Left lung (tissue), 10 donors: ENCODE measurements around the gene MYO18B. TPM values are rescaled to one million over a fixed set of nuclear protein-coding genes. Genes with fewer than 3 reads are reported as not detected.

Experiments
- ATAC-seq: fragments of 200-7000 bp; cut with Tn5 transposase; one replicate; pipeline ENCODE4 v1.9.1; 2020; ENCODE audit warnings: moderate library complexity
- DNase-seq, 4 donors: peaks; one replicate each; pipeline ENCODE4 v3.0.0-alpha.2; 2013 to 2020
- H3K27ac ChIP-seq, 2 donors: fragments of 200-600 bp; sonication (generic) in 1 of 2; one replicate each; pipeline versions ENCODE4 v1.5.0 to v1.8.0; 2020 to 2021
- H3K27me3 ChIP-seq, 2 donors: fragments of 200-600 bp; sonication (generic) in 1 of 2; one replicate each; pipeline versions ENCODE4 v1.5.0 to v1.8.0; 2020 to 2021
- H3K36me3 ChIP-seq, 2 donors: fragments of 200-600 bp; sonication (generic) in 1 of 2; one replicate each; pipeline versions ENCODE4 v1.5.0 to v1.8.0; 2020 to 2021
- H3K4me1 ChIP-seq, 2 donors: fragments of 200-600 bp; one replicate each; pipeline ENCODE4 v1.8.0; 2021
- H3K4me3 ChIP-seq, 2 donors: fragments of 200-600 bp; sonication (generic) in 1 of 2; one replicate each; pipeline versions ENCODE4 v1.5.0 to v1.8.0; 2020 to 2021; ENCODE audit warnings: mild to moderate bottlenecking in 1 of 2
- H3K9me3 ChIP-seq, 2 donors: fragments of 200-600 bp; sonication (generic) in 1 of 2; one replicate each; pipeline versions ENCODE4 v1.5.0 to v1.8.0; 2020 to 2021
- CTCF ChIP-seq, 2 donors: fragments of 200-600 bp; sonication (generic) in 1 of 2; IDR thresholded peaks; one replicate each; pipeline versions ENCODE4 v1.5.0 to v1.8.0; 2021; ENCODE audit warnings: antibody characterized with exemption in 2 of 2
- intact Hi-C, 2 donors: fragments of 100-400 bp; cut with DNase I; formaldehyde crosslinking; loops; one replicate each; pipeline versions ENCODE4 v1.11.2 to v1.14.2; 2022
- polyA plus RNA-seq, 6 donors: library from polyadenylated mRNA; unstranded; fragments of 120-200 nt; gene quantifications; one replicate each; pipeline ENCODE4 v1.2.1, GENCODE V29; 2013; ENCODE audit not compliant: insufficient read length in 6 of 6
- total RNA-seq, 2 donors: library from RNA; stranded (reverse); fragmentation: NEBNext Ultra II Directional; extraction: Animal tissue kit (Norgen Biotek cat#: 25700); gene quantifications; one replicate each; pipeline ENCODE4 v1.2.1, GENCODE V29; 2021
- donor health status: DM: no; HTN: yes; CAD: no.
- donor health status: DM: no; HTN: no; CAD: no.

MYO18B gene
- total and polyA plus RNA-seq, 8 donors, result 0.06 to 0.37 (median 0.15) TPM

- Histone ChIP-seq H3K27me3 (peaks cover 0 to 73% of the 10 kb centered on the region in 2 donors), H3K4me3 (no peak overlapping the region), H3K27ac (no peak overlapping the region), H3K36me3 (no peaks in the 10 kb centered on the region), H3K4me1 (no peaks in the 10 kb centered on the region), H3K9me3 (no peaks in the 10 kb centered on the region)
- DNase-seq (no peak), ATAC-seq (no peak)
- no peak for TF ChIP-seq CTCF (IDR thresholded peaks at IDR 0.05)
- intact Hi-C loops, result no loop called here
Observed at GRCh38 chr22:25929321-25929878, 187.4 kb downstream of the MYO18B start.

GRCh38 chr22:25930083-25930482 is 188.1 kb downstream of the MYO18B start:
- Histone ChIP-seq H3K36me3 (no peaks in the 10 kb centered on the region), H3K4me3 (no peak overlapping the region), H3K4me1 (no peaks in the 10 kb centered on the region), H3K27me3 (peaks cover 0 to 73% of the 10 kb centered on the region in 2 donors), H3K9me3 (no peaks in the 10 kb centered on the region), H3K27ac (no peak overlapping the region)
- TF ChIP-seq CTCF (IDR thresholded peaks at IDR 0.05), result no peak
- no peak for ATAC-seq
- intact Hi-C loops, result no loop called here
- no peak for DNase-seq

- H3K27ac ChIP-seq, result no peak overlapping the region
- H3K36me3 ChIP-seq, result no peaks in the 10 kb centered on the region
- ATAC-seq (no peak), DNase-seq (no peak)
- no peaks in the 10 kb centered on the region for H3K4me1 ChIP-seq
- H3K9me3 ChIP-seq, result no peaks in the 10 kb centered on the region
- peaks cover 0 to 74% of the 10 kb centered on the region in 2 donors for H3K27me3 ChIP-seq
- intact Hi-C loops, result no loop called here
- H3K4me3 ChIP-seq, result no peak overlapping the region
- no peak for TF ChIP-seq CTCF (IDR thresholded peaks at IDR 0.05)
Observed at GRCh38 chr22:25930788-25931310, 188.9 kb downstream of the MYO18B start.

GRCh38 chr22:25933158-25933788 is 191.3 kb downstream of the MYO18B start:
- no peak for TF ChIP-seq CTCF (IDR thresholded peaks at IDR 0.05)
- no peaks in the 10 kb centered on the region for H3K9me3 ChIP-seq
- DNase-seq, result no peak
- ATAC-seq, result no peak
- no peak overlapping the region for H3K4me3 ChIP-seq
- H3K27me3 ChIP-seq, result peaks cover 0 to 74% of the 10 kb centered on the region in 2 donors
- H3K27ac ChIP-seq, result no peak overlapping the region
- no peaks in the 10 kb centered on the region for H3K4me1 ChIP-seq
- intact Hi-C loops, result no loop called here
- H3K36me3 ChIP-seq, result no peaks in the 10 kb centered on the region

- ATAC-seq (no peak), DNase-seq (no peak)
- no peak overlapping the region for H3K4me3 ChIP-seq
- H3K4me1 ChIP-seq, result no peaks in the 10 kb centered on the region
- H3K36me3 ChIP-seq, result no peaks in the 10 kb centered on the region
- H3K27ac ChIP-seq, result no peak overlapping the region
- no peaks in the 10 kb centered on the region for H3K9me3 ChIP-seq
- H3K27me3 ChIP-seq, result peaks cover 0 to 76% of the 10 kb centered on the region in 2 donors
- no peak for TF ChIP-seq CTCF (IDR thresholded peaks at IDR 0.05)
- intact Hi-C loops, result no loop called here
Observed at GRCh38 chr22:25935266-25936058, 193.5 kb downstream of the MYO18B start.
